GM12891 (cell line): ENCODE data around the gene POLR1G.

Source experiments
- DNase-seq: peaks from one replicate; pipeline ENCODE4 v3.0.0; 2011; ENCODE audit warnings: low spot score; ENCODE audit not compliant: insufficient read length
- FAIRE-seq: peaks from 2 replicates; lab custom pipeline; 2011; peaks lifted over from hg19 to GRCh38; lab: Jason Lieb, UNC
- PAX5 ChIP-seq: IDR thresholded peaks from 2 replicates; pipeline ENCODE4 v1.6.1; 2011; ENCODE audit warnings: low read length, moderate library complexity, mild to moderate bottlenecking; ENCODE audit not compliant: insufficient read depth, severe bottlenecking
- POLR2A ChIP-seq: IDR thresholded peaks from 2 replicates; pipeline ENCODE4 v1.6.1; 2011; ENCODE audit warnings: low read depth, low read length, control low read depth
- POLR2AphosphoS5 ChIP-seq: IDR thresholded peaks from 2 replicates; pipeline ENCODE4 v1.6.1; 2011; ENCODE audit warnings: low read depth, low read length, control low read depth
- POU2F2 ChIP-seq: IDR thresholded peaks from 2 replicates; pipeline ENCODE4 v1.6.1; 2011; ENCODE audit warnings: low read depth, mild to moderate bottlenecking, control low read depth, low read length, moderate library complexity
- SPI1 ChIP-seq: IDR thresholded peaks from 2 replicates; pipeline ENCODE4 v1.6.1; 2011; ENCODE audit warnings: low read depth, low read length, control low read depth
- TAF1 ChIP-seq: IDR thresholded peaks from 2 replicates; pipeline ENCODE4 v1.6.1; 2011; ENCODE audit warnings: low read depth, low read length, control low read depth

POLR1G gene

DNA sequence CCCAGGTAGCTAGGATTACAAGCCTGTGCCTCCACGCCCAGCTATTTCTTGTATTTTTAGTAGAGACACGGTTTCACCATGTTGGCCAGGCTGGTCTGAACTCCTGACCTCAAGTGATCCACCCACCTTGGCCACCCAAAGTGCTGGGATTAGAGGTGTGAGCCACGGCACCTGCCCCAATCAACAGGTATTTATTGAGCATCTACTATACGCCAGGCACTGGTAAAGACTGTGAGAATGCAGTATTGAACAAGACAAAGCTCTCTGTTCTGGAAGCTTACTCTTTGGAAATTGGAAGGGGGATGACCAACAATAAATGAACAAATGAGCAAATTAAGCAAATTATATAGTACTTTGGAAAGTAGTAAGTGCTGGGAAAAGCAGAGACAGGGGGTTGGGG, 38.7 kb downstream of the POLR1G start:
- DNase-seq = no peak
- FAIRE-seq = no peak

DNA sequence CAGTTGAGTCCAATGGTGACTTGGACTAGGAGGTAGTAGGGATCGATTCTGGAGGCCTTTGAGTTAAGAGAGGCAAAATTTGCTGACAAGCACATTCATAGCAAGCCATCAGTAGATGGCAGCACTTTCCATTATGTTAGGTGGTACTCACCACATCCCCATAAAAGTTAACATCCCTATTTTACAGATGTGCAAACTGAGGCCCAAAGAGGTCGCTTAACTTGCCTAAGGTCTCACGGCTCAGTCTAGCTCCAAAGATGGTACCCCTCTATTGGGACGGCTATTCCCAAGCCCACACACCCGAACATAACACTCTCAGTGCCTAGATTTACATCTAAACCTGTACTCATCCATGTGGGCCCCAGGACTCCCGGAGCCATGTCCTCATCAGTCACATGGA, 39.9 kb downstream of the POLR1G start:
- no peak for TF ChIP-seq POLR2AphosphoS5
- FAIRE-seq (peak; percentile 78), DNase-seq (no peak)

More for the DNA sequence above, 38.7 kb downstream of the POLR1G start:
- TF ChIP-seq SPI1 (no peak), POU2F2 (no peak), TAF1 (no peak), POLR2AphosphoS5 (no peak), POLR2A (no peak), PAX5 (no peak)

DNA sequence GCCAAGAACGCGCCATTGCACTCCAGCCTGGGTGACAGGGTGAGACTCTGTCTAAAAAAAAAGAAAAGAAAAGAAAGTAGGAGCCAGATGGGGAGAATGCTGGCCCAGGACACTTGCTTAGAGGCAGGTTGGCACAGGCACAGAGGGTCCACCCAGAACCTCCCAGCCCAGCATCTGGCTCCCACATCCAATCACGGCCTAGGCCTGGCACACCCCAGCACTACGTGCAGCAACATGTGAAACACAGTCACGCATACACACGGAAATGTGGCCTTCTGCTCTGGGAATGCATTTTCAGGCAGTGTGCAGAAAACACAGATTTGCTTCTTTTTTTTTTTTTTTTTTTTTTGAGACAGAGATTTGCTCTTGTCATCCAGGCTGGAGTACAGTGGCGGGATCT, 40.5 kb downstream of the POLR1G start:
- FAIRE-seq = no peak
- TF ChIP-seq TAF1 (no peak), POLR2AphosphoS5 (no peak), SPI1 (no peak), POLR2A (no peak), POU2F2 (no peak), PAX5 (no peak)
- no peak for DNase-seq

DNA sequence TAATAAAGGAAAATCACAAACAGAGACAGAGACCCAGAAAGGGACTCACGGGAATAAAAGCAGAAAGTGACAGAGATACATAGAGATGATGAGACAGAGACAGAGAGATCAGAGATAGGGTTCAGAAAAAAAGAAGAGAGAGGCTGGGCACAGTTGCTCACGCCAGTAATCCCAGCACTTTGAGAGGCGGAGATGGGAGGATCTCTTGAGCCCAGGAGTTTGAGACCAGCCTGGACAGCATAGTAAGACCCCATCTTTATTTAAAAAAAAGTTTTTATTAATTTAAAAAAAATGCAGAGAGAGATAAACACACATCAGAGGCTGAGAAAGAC, 41.9 kb downstream of the POLR1G start:
- FAIRE-seq (no peak), DNase-seq (no peak)
- TF ChIP-seq POLR2A = no peak
- TF ChIP-seq TAF1 = no peak
- no peak for TF ChIP-seq SPI1
- no peak for TF ChIP-seq POLR2AphosphoS5
- no peak for TF ChIP-seq PAX5
- no peak for TF ChIP-seq POU2F2

DNA sequence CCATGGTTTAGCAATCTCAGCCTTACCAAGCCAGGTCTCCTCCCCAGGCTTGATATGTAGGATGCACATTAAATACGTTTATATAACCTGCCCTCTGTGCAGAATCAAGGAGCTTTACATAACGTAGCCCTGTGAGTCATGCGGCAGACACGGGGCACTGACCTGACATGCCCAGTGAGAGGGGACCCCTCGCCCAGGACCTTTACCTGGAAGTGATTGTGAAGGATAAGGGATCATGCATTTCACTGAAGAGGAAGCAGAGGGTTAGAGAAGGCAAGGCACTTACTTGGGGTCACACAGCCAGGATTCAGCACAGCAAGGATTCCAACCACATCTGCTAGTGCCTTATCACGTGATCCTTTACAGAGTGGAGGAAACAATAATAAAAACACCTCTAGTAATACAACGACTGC, 42.4 kb downstream of the POLR1G start:
- DNase-seq (no peak), FAIRE-seq (no peak)
- TF ChIP-seq POLR2AphosphoS5 = no peak
- TF ChIP-seq POU2F2 = no peak
- TF ChIP-seq PAX5 = no peak
- TF ChIP-seq POLR2A = no peak
- TF ChIP-seq SPI1 = no peak
- no peak for TF ChIP-seq TAF1

DNA sequence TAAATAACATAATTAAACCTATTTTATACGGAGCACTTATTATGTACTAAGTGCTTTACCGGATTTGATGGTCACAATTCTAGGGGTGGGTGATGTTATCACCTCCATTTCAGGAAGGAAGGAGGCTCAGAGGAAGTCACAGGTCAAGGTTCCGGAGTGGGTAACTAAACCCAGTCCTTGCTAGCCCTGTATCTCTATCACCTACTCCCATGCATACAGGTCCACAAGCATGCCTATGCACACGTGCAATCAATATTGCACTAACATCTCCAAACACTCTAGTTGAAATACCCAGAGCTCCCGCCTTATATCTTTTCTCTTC, 43.5 kb downstream of the POLR1G start:
- FAIRE-seq (peak; percentile 55), DNase-seq (no peak)

DNA sequence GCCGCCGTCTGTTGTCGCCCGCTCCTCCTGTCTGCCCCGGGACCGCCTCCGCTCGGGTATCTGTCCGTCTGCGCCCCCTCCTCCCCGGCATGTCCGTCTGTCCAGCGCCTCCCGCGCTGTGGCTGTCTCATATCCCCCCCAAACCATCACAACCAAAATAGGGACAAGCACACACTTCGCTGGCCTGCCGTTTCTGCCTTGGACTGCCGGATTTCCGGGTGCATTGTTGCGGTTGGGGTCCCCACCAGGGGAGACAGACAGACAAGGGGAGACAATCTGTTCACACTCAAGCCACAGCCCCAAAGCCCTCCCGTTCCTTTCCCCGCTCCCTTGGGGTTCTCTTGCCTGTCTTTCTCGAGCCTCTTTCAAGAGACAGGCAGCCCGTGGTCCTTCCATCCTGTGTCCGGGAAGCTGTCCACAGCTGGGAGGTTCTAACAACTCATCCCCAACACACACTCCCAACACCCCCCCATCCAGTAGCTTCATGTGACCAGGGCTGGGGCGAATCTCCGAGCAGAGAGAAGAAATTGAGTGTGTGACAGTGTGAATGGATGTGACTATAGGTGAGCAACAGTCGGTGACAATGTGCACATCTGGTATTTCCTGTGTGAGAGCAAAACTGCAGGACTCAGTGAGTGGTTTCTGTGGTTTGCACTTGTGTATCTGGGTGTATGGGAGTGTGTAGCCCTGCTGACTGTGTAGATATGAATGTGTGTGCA, 44.8 kb downstream of the POLR1G start:
- no peak for DNase-seq

More for the DNA sequence above, 43.5 kb downstream of the POLR1G start:
- TF ChIP-seq PAX5 (no peak), POLR2AphosphoS5 (no peak), SPI1 (no peak), POU2F2 (no peak), POLR2A (no peak), TAF1 (no peak)

DNA sequence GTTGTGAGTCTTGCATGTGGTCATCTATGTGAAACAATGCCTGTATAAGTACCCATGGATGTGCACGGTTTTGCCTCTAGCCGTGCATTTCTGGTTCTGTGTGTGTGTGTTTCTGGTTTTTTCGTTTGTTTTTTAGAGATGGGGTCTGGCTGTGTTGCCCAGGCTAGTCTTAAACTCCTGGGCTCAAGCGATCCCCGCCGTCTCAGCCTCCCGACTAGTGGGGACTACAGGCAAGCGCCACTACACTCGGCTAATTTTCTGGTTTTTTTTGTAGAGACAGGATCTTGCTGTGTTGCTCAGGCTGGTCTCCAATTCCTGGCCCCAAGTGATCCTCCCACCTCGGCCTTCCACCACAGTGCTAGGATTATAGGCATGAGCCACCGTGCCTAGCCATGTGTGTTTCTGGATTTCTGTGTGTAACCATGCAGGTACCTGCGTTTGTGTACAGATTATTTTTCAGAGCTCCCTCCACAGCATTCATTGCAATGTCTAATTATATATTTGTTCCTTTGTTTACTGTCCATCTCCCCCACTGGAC, 45.5 kb downstream of the POLR1G start:
- DNase-seq (no peak), FAIRE-seq (no peak)
- TF ChIP-seq POLR2A (no peak), POU2F2 (no peak)

More for the DNA sequence above, 44.8 kb downstream of the POLR1G start:
- TF ChIP-seq POLR2AphosphoS5 = 0 out of 2 replicates have a peak, but pooled peaks have one; percentile 19
- no peak for TF ChIP-seq PAX5
- TF ChIP-seq SPI1 = no peak
- no peak for TF ChIP-seq TAF1
- no peak for TF ChIP-seq POU2F2
- FAIRE-seq = peak; percentile 76

DNA sequence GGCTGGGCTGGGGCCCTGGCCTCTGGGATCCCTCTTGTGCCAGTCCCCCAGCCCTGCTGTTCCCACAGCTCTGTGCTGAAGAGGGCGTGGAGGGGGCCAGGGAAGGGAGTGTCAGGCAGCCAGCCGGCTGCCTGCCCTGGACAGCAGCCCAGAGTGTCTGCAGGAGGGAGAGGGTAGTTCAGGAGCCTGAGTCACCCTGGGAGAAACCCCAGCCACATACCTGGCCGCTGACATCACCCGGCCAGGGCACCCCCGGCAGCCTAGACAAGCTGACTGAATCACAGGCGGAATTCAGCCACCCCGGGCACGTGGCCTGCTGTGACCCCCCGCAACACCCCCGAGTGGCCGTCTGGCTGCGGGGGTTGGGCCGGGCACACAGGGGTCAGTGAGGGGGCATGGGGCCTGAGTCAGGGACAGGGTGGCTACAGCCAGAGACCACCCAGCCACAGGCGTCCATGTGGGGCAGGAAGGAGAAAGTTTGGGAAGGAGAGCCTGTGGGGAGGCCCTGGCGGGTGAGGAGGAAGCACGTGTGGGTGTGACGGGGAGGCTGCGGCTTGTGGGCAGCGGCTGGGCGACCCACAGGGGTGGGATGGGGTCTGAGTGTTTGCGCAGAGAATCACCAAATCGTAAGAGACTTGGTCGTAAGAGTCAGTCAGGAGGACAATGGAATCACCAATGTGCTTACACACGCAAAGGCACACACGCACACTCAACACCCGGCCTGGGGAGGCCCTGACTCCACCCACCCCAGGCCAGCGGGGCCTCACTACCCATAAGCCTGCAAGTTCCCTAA, 49.5 kb downstream of the POLR1G start:
- no peak for DNase-seq
- peak; percentile 66 for FAIRE-seq
- no peak for TF ChIP-seq POLR2AphosphoS5
- TF ChIP-seq PAX5 = no peak
- TF ChIP-seq POLR2A = no peak
- TF ChIP-seq TAF1 = no peak
- TF ChIP-seq SPI1 = no peak
- no peak; the same call in 1 of the 2 replicates for TF ChIP-seq POU2F2

DNA sequence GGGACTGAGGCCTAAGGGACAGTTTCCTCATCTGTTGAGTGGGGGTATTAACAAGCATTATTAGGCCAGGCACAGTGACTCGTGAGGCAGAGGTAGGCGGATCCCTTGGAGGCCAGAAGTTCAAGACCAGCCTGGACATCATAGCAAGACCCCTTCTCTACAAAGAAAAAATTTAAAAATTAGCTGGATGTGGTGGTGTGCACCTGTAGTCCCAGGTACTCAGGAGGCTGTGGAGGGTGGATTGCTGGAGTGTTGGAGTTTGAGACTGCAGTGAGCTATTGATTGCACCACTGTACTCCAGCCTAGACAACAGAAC, 50.0 kb downstream of the POLR1G start:
- FAIRE-seq (no peak), DNase-seq (no peak)
- TF ChIP-seq PAX5 (no peak), POLR2A (no peak), POU2F2 (no peak), POLR2AphosphoS5 (no peak), SPI1 (no peak), TAF1 (no peak)
